HG03280 (cell line): ENCODE results near the gene GUCA1A.
"Not testable (repeated sequence)": the region's sequence is repeated elsewhere in the genome, so short reads cannot be mapped to it uniquely, and the experiment has no call there.

Experiments
- ATAC-seq: cut with Tn5 transposase; IDR thresholded peaks from one replicate; pipeline ENCODE4 v1.9.1; 2021; ENCODE audit warnings: mild to moderate bottlenecking, moderate library complexity; ENCODE audit not compliant: unreplicated experiment

GUCA1A gene

DNA sequence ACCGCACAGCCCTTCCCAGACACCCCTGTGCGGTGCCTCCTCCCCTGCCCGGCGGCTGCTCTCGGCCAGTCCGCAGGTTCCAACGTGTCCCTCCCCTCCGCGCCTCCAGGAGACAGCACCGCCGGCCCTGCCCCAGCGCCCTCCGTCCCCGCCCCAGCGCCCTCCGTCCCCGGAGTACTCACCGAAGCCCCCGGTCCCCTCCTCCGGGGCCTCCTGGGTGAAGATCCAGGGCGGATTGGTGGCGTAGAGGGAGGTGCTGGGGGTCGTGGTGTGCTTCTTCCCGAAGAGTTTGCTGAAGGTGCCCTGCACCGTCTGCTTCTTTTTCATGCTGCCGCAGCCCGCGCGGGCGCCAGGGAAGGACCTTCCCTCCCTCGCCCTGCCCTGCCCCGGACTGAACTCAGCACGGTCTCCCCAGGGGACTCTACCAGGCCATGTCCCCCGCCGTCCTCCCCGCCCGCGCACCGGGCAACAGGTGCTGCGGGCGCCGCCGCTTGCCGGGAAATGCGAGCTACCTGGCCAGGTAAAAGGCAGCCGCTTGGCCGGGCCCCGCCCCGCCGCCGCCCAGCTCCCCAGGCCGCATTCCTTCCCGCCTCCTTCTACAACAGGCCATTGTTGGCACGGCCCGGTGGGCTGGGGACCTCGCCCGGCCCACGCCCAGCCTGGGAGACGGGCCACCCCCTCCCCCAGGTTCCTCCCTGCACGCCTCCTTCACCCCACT lies 30.9 kb upstream of the GUCA1A start, which contains the start of gene C6orf132:
C6orf132 (minus strand) TSS at position 503 of the 718 bp plus-strand sequence; CDS start at position 327, 176 bp downstream.
- no peak for ATAC-seq

DNA sequence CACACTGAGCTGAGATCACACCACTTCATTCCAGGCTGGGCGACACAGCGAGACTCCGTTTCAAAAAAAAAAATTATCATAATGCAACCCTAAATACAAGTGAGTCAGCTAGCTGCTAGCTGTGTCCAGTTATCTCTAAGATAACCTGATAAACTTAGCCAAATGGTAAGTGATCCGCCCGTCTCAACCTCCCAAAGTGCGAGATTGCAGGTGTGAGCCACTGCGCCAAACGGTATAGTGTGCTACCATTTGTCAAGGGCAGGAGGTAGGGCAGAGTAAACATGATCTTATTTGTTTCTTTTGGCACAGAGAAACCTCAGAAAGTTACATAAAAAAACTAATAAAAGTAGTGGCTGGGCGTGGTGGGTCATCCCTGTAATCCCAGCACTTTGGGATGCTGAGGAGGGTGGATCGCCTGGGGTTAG lies 26.0 kb upstream of the GUCA1A start:
- ATAC-seq: no peak

DNA sequence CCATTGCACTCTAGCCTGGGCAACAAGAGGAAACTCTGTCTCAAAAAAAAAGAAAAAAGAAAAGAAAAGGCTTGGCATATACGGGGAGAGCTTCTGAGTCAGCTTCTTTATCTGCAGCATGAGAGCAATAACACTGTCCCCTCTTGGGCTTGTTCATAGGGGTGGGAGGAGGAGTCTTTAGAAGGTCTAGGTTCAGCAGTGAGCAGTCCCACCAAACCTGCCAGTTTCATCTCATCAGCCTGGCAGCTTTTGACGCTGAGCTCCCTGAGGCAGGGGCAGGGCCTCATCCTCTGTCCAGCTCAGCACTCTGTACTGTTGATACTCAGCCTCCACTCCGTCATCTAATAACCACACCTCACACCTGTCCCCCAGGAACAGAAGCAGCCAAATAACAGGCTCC lies 25.1 kb upstream of the GUCA1A start:
- no peak for ATAC-seq

DNA sequence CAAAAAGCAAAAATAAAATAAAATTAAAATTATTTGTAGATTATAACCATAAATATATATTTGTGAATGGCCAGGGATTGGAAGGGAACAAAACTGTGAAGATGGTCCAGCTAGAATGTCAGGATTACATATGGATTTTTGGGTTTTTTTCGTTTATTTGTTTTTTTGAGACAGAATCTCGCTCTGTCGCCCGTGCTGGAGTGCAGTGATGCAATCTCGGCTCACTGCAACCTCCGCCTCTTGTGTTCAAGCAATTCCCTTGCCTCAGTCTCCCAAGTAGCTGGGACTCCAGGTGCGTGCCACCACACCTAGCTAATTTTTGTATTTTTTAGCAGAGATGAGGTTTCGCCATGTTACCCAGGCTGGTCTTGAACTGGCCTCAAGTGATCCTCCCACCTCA lies 22.9 kb upstream of the GUCA1A start:
- ATAC-seq: no peak

DNA sequence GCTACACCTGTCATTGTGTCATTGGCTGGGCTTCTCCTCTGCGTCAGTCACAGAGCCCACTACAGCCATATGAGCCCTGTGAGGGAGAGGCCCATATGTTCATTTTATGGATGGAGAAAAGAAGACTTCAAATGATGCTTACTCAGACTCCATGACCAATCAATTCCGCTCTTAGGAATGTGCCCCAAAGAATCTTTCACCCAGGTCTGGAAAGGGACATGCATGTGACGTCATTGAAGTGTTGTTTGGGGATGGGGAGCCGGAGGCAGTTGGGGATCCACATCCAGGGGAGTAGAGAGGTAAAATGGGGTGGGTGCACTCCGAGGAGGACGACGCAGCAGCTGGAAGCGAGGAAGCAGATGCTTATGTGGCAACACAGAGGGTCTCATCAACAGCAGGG lies 21.1 kb upstream of the GUCA1A start:
- no peak for ATAC-seq

DNA sequence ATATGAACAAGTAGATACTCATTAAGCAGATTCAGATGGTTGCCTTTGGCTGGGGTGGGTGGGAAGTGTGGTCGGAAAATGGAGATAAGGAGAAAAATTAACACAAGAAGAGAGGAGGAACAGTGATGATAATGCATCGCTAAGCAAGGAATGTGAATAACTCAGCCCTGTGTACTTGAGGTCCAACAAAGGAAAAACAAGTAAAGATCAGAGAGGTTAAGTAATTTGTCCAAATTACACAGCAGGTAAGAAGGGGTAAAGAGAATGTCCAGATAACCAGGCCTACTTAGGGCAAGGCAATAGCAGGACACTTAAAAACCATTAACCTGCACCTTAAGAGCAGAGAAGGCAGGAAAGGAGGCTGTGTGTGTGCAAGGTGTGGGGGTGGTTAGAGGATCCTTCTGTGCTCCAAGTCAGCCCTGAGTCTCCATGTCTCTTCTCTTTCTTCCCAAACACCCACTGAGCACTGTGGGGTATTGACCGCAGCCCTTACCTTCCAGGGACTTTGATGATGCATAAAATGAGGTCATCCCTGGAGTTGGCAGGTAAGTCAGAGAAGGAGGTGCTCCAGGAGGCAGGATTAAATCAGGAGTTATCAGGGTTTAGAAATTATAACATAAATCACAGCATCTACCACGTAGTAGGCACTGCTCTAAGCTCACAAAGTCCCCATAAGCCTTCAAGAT lies 20.5 kb upstream of the GUCA1A start:
- ATAC-seq: not testable (repeated sequence)

DNA sequence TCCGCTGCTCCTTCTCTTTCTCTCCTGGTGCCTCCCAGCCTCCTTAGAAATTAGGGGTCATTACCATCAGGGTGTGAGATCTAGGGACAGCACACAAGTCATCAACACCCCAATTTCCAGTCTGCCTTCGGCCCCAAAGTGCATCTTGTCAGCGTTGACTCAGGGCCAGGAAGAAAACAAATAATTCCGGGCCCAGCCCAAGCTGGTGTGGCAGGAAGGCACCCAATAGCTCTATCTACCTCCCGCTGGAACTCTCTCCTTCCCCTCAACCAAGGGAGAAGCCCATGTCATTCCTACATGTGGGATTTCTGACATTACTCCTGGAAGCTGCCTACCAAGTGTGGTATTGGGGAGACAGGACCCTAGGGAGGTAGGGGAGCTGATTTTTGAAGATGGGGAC lies 19.2 kb upstream of the GUCA1A start:
- no peak for ATAC-seq

DNA sequence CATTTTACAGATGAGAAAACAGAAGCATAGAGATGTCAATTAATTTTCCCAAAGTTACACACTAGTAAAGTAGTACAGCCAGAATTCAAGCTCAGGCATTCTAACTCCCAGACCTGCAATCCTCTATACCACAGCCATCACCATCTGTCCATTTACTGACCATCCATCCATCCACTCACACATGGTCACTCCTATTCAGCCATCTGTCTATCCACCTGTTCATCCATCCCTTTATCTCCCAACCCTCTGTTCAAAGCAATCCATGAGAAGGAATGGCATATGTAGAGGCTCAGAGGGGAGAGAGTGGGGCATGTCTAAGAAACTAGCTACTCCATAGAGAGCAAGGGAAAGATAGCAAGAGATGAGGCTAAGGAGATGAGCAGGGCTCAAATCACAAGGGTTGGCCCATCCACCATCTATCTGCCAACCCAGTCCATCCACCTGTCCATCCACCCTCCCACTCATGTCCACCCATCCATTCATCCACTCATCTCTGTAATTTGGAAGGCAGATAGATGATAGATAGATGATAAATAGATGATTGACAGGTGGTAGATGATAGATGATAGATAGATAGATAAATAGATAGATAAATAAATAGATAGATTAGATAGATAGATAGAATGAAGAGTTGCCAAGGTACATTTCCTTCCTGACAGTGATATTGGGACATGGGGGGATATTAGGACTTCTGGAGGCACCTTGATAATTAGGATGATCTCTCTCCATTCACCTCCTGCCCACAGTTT lies 18.5 kb upstream of the GUCA1A start:
- no peak for ATAC-seq

DNA sequence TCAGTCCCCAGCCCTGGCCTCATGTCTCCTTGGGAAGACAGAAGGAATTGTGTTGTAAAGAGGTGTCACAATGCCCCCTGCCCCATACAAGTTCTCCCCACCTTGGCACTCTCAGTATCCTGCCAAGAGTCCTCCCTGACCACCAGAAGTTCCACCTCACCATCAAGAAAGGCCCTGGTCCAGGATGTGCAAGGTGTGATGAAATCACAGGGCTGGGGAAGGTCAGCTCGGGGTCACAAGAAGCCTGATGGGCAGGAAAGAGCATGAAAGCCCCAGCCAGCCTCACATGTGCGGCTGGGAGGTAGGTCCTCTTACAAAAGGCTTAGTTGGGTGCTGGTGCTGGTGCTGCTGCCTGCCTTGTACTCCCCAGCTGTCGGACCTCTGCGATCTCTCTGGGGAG lies 17.9 kb upstream of the GUCA1A start:
- no peak for ATAC-seq

DNA sequence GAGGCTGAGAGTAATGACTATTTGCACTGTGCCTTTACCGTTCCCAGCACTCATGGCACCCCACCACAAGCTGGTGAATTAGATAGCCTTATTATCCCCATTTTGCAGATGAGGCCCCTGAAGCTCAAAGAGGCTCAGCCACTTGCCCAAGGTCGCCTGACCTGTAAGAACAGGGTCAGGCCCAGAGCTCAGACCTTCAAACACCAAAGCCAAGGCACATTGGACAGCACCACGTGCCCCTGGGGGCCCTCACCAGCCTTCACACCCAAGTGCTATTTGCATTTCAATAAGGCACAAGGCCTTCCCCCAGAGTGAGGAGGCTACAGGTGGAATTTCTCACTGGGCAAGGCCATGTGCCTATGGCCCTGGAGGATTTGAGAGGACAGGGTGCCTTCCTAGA lies 16.5 kb upstream of the GUCA1A start:
- ATAC-seq: no peak

DNA sequence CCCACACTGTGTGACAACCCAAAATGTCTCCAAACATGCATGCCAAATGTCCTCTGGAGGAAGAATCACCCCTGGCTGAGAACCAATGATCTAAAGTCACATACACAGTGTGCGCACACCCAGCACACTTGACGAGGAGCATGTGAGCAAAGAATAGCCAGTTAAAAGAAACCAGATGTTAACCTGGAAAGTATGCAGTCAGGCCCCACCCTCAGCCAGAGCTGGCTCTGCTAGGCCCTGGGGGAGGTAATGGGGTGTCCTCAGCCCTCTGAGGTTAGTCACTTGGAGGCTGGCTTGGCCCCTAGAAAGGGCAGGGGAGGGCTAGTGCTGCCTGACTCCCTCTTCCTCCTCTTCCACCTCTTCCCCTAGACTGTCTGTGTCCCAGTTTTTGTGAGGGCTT lies 15.2 kb upstream of the GUCA1A start:
- ATAC-seq: no peak

DNA sequence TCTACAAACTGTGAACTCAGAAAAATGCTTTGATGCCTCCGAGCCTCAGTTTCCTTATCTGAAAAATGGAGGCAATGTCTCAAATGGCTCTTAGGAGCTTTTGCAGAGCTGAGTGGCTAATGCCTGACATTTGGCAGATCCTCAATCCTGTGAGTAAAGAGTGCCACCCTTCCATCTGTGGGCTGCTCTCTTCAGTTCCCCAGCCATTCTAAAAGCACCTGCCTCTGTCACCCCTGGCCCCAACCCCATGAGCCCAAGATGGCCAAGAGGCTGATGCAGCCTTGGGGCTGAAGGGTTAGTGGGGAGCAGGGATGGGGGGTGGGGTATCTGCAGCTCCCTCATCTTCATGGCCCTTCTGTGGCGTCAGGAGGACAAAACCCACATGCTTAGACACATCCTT lies 14.5 kb upstream of the GUCA1A start:
- ATAC-seq: no peak

DNA sequence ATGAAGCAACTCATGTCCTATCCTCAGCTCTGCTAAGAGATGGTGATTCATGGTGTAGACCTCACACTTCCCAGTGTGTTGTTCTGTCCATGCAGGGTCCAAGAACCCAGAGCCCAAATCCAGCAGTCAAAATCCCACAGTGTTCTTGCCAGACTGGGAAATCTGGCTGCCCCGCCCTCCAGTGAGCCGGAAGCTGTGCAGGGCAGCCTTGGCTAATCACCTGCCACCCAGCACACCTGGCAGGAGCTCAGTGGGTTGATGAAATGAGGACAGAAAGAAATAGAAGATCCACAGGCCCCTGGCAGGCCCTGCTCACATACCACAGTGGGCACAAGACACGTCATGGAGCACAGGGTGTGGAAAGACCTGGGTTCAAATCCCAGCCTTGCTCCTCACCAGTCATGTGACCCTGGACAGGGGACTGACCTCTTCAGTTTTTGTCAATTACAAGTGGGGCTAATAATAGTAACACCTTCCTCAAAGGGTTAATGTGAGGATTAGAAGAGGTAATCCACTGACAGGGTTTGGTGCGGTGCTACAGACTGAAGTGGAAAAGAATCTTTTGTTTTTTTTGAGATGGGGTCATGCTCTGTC lies 13.6 kb upstream of the GUCA1A start:
- ATAC-seq: no peak

DNA sequence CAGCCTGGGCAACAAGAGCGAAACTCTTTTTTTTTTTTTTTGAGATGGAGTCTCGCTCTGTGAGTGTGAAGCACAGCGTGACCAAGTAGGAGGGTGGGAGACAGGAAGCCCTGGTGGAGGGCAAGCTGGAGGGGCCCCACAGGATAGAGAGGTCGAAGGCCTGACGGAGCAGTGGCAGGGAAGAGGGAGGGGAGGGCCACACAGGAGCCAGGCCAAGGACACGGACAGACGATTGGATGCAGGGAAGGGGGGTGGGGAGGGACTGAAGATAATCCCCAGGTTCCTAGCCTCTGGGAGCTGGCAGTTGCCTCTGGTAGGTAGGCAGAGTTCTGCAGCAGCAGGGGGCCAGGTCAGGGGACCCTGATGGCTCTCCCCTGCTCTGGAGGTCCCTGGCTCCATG lies 10.8 kb upstream of the GUCA1A start:
- no peak for ATAC-seq

DNA sequence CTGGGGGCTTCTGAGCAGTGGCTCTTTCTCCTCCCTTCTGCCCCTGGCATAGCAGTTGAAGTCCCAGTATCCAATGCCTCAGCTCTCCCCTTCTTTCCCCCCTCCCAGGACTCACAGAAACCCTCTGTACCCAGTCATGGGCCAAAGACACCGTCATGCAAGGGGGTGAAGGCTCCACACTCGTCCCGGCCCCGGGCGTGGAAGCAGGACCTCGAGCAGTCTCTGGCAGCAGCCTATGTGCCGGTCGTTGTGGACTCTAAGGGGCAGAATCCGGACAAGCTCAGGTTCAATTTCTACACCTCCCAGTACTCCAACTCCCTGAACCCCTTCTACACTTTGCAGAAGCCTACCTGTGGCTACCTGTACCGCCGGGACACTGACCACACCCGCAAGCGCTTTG lies 10.4 kb upstream of the GUCA1A start:
- ATAC-seq: no peak

DNA sequence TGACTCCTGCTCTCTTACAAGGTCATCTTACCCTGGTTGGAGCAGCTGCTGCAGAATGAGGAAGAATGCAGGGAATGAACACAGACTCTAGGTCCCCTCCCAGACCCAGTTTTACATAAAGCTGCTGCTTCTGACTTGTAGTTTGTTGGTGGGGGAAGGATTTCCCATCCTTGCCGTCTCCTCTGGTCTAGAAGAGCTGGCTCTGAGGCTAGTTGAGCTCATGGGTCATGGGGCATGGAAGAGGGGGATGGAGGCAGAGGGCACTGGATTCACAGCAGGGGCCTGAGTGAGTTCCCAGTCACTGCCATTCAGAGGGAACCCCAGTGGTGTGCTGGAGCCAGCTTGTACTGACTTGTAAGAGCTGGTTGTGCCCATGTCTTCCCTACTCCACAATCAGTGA lies 9.2 kb upstream of the GUCA1A start:
- ATAC-seq: no peak

DNA sequence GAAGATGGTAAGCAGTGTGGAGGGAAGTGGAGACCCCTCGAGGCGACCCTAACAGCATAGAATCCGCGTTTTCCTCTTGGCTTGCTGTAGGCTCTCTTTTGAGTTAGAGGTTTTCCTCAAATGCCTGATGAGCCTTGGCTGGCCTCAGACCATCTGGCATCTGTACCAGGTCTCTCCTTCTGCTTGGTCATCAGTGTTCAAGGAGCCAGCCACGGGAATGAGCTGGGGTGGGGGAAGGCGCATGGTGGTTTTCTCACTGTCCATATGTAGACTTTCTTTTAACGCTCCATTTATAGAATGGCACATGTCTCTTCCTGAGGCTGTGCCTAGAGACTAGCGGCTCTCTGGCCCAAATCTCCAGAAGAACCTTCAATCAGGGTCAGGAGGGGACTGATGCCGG lies 8.1 kb upstream of the GUCA1A start:
- ATAC-seq: no peak

DNA sequence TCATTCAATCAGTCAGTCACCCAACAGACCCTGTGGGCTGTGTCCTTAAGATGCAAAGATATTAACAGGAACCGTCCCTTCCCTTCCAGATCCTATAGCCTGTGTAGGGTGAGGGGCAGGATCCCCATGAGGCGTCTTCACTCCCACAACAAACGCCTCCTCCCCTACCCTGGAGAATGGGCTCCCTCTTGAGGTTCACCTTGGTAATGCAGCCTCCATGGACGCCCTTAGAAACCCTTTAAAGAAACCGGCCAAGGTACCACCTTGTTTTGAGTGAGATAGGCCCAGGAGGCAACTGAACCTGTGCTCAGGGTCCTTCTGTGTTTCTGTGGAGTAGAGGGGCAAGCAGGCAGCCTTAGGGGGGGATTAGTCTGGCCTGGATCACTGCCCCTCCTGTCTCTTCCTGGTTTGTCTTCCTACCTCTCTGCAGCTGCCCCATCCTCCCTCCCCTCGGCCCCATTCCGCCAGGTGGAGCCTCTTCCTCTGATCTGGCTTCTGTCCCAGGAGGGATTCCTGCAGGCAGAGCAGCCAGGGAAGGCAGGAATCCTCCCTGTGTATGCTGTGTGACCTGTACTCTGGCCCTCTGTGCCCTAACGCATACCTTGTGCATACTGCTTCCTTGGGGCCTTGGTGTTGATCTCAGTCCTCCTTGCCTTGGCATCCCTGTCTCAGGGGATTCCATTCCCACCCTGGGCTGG lies 6.6 kb upstream of the GUCA1A start:
- ATAC-seq: no peak

DNA sequence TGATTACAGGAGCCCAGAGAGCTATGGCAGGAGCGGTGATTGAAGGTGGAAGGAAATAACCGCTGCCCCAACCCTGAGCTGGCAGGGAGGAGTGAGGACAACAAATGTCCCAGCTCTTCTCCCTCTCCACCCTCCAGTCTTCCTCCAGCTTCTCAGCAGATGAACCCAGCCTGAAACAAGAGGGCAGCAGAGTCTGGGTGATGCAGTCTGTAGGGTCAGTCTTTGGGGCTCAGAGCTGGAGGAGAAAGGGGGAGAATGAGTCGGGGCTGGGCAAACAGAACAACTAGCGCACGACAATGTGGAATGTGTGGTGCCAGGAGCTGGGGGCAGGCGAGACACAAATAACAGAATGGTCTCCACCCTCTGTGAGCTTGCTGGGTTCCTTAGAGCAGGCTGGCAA lies 4.5 kb upstream of the GUCA1A start:
- no peak for ATAC-seq

DNA sequence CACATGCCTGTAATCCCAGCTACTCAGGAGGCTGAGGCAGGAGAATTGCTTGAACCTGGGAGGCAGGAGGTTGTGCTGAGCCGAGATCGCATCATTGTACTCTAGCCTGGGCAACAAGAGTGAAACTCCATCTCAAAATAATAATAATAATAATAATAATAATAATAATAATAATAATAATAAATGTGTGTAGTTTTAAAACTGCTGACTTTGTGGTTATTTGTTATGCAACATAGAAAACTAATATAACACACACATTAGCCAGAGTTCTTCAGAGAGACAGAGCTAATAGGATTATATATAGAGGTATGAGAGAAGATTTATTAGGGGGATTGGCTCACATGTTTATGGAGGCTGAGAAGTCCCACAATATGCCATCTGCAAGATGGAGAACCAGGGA lies 3.4 kb upstream of the GUCA1A start:
- not testable (repeated sequence) for ATAC-seq
